Upper lobe of left lung (tissue), 4 donors: ENCODE data around the gene ENAH.

Experiments used
- EP300 ChIP-seq, 4 donors: sonication (generic); formaldehyde crosslinking; IDR thresholded peaks; one replicate each; pipeline ENCODE4 v1.5.1; 2017; ENCODE audit warnings: antibody characterized with exemption in 4 of 4, control low read depth in 2 of 4
- POLR2A ChIP-seq, 4 donors: fragments of 450-650 bp; IDR thresholded peaks; one replicate each; pipeline ENCODE4 v1.5.1; 2016 to 2017; ENCODE audit warnings: antibody characterized with exemption in 4 of 4, mild to moderate bottlenecking in 2 of 4
- POLR2AphosphoS5 ChIP-seq, 2 donors: sonication (generic); formaldehyde crosslinking; IDR thresholded peaks; one replicate each; pipeline ENCODE4 v1.5.1; 2017; ENCODE audit warnings: antibody characterized with exemption in 2 of 2
- TF ChIP-seq, protein P1 (sequence below), 6 experiments: fragments of 450-650 bp in 4 of 6; fragments of 200-600 bp in 2 of 6; sonication (generic) in 2 of 6; IDR thresholded peaks; one replicate each; pipeline ENCODE4 v1.5.1; 2016 to 2019; ENCODE audit warnings: antibody characterized with exemption in 6 of 6

DNA sequence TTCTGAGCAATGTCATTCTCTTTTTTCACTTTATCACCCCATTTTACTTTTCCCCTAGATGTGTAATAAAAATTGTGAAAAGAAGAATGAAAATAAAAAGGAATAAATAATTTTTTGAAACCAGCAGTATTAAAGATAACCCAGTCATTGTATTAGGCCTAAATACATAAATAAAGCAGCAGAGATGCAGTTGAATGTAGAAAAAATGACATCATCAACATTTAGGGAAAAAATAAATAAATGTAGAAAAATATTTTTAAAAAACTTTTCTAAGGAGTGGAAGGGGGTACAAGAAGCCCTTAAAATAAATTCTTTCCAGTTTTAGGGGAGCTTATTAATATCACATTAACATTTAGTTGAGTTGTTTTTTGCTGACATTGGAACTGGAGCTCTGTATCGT, 15.3 kb upstream of the ENAH start:
- TF ChIP-seq, protein P1, sequence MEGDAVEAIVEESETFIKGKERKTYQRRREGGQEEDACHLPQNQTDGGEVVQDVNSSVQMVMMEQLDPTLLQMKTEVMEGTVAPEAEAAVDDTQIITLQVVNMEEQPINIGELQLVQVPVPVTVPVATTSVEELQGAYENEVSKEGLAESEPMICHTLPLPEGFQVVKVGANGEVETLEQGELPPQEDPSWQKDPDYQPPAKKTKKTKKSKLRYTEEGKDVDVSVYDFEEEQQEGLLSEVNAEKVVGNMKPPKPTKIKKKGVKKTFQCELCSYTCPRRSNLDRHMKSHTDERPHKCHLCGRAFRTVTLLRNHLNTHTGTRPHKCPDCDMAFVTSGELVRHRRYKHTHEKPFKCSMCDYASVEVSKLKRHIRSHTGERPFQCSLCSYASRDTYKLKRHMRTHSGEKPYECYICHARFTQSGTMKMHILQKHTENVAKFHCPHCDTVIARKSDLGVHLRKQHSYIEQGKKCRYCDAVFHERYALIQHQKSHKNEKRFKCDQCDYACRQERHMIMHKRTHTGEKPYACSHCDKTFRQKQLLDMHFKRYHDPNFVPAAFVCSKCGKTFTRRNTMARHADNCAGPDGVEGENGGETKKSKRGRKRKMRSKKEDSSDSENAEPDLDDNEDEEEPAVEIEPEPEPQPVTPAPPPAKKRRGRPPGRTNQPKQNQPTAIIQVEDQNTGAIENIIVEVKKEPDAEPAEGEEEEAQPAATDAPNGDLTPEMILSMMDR (IDR thresholded peaks at IDR 0.05): no peak
- TF ChIP-seq POLR2A (IDR thresholded peaks at IDR 0.05): no peak
- no peak for TF ChIP-seq POLR2AphosphoS5 (IDR thresholded peaks at IDR 0.05)
- TF ChIP-seq EP300 (IDR thresholded peaks at IDR 0.05): no peak
